T-helper 1 cell treated with Interleukin-12 subunit alpha and Interleukin-12 subunit beta and Interleukin-4 antibody, amounts not matched to agents 30 μg/mL and 1 μg/mL, for 36 hours (primary cell): ENCODE data around the gene BBLN.

Experiments
- H3K27ac Mint-ChIP-seq: one replicate; pipeline ENCODE4 v1.8.0; 2021; ENCODE audit warnings: mild to moderate bottlenecking, mixed read lengths
- H3K27me3 Mint-ChIP-seq: one replicate; pipeline ENCODE4 v1.8.0; 2021; ENCODE audit warnings: low read depth, mixed read lengths
- H3K36me3 Mint-ChIP-seq: one replicate; pipeline ENCODE4 v1.8.0; 2021; ENCODE audit warnings: low read depth, mixed read lengths
- H3K4me1 Mint-ChIP-seq: one replicate; pipeline ENCODE4 v1.8.0; 2021; ENCODE audit warnings: low read depth, mixed read lengths
- H3K4me3 Mint-ChIP-seq: one replicate; pipeline ENCODE4 v1.8.0; 2021; ENCODE audit warnings: mild to moderate bottlenecking, moderate library complexity, mixed read lengths
- H3K9me3 Mint-ChIP-seq: one replicate; pipeline ENCODE4 v1.8.0; 2021; ENCODE audit warnings: mixed read lengths

The BBLN gene

GRCh38 chr9:128162215-128163026 lies 2.4 kb downstream of the BBLN start:
- no peak overlapping the region for H3K27ac Mint-ChIP-seq
- H3K36me3 Mint-ChIP-seq, result peaks cover 12% of the 10 kb centered on the region
- H3K4me1 Mint-ChIP-seq, result peaks cover 15% of the 10 kb centered on the region
- H3K9me3 Mint-ChIP-seq, result no peaks in the 10 kb centered on the region
- H3K4me3 Mint-ChIP-seq, result peak overlapping the region; percentile 77
- no peaks in the 10 kb centered on the region for H3K27me3 Mint-ChIP-seq

- Mint-ChIP-seq H3K36me3 (peaks cover 12% of the 10 kb centered on the region), H3K4me3 (no peak overlapping the region), H3K27me3 (no peaks in the 10 kb centered on the region), H3K9me3 (no peaks in the 10 kb centered on the region), H3K4me1 (peaks cover 15% of the 10 kb centered on the region), H3K27ac (no peak overlapping the region)
Measured at GRCh38 chr9:128163027-128163515, 3.0 kb downstream of the BBLN start.

GRCh38 chr9:128163523-128164306 lies 3.6 kb downstream of the BBLN start:
- H3K4me1 Mint-ChIP-seq, result peaks cover 17% of the 10 kb centered on the region
- H3K9me3 Mint-ChIP-seq, result no peaks in the 10 kb centered on the region
- H3K4me3 Mint-ChIP-seq, result no peak overlapping the region
- no peaks in the 10 kb centered on the region for H3K27me3 Mint-ChIP-seq
- no peak overlapping the region for H3K27ac Mint-ChIP-seq
- H3K36me3 Mint-ChIP-seq, result peaks cover 15% of the 10 kb centered on the region

GRCh38 chr9:128164307-128164885 lies 4.3 kb downstream of the BBLN start:
- H3K36me3 Mint-ChIP-seq, result peaks cover 20% of the 10 kb centered on the region

GRCh38 chr9:128166169-128166568 lies 6.1 kb downstream of the BBLN start:
- Mint-ChIP-seq H3K4me1 (peaks cover 8% of the 10 kb centered on the region), H3K4me3 (no peak overlapping the region), H3K27me3 (no peaks in the 10 kb centered on the region), H3K36me3 (peaks cover 21% of the 10 kb centered on the region), H3K9me3 (no peaks in the 10 kb centered on the region), H3K27ac (no peak overlapping the region)

More at GRCh38 chr9:128164307-128164885, 4.3 kb downstream of the BBLN start:
- Mint-ChIP-seq H3K27me3 (no peaks in the 10 kb centered on the region), H3K4me3 (no peak overlapping the region), H3K4me1 (peaks cover 14% of the 10 kb centered on the region), H3K9me3 (no peaks in the 10 kb centered on the region), H3K27ac (no peak overlapping the region)

GRCh38 chr9:128167209-128167608 lies 7.1 kb downstream of the BBLN start:
- H3K36me3 Mint-ChIP-seq, result peaks cover 21% of the 10 kb centered on the region
- H3K27me3 Mint-ChIP-seq, result no peaks in the 10 kb centered on the region
- H3K4me1 Mint-ChIP-seq, result peaks cover 6% of the 10 kb centered on the region
- H3K27ac Mint-ChIP-seq, result no peak overlapping the region
- H3K9me3 Mint-ChIP-seq, result no peaks in the 10 kb centered on the region
- no peak overlapping the region for H3K4me3 Mint-ChIP-seq

- Mint-ChIP-seq H3K9me3 (no peaks in the 10 kb centered on the region), H3K27ac (no peak overlapping the region), H3K36me3 (peaks cover 21% of the 10 kb centered on the region)
Measured at GRCh38 chr9:128168731-128169308, 8.8 kb downstream of the BBLN start.

GRCh38 chr9:128169492-128169891 lies 9.4 kb downstream of the BBLN start:
- Mint-ChIP-seq H3K27me3 (no peaks in the 10 kb centered on the region), H3K9me3 (no peaks in the 10 kb centered on the region), H3K4me3 (no peak overlapping the region), H3K27ac (no peak overlapping the region), H3K36me3 (peaks cover 19% of the 10 kb centered on the region), H3K4me1 (peaks cover 2% of the 10 kb centered on the region)

More at GRCh38 chr9:128168731-128169308, 8.8 kb downstream of the BBLN start:
- Mint-ChIP-seq H3K4me1 (peaks cover 2% of the 10 kb centered on the region), H3K4me3 (no peak overlapping the region), H3K27me3 (no peaks in the 10 kb centered on the region)

- Mint-ChIP-seq H3K4me3 (no peak overlapping the region), H3K4me1 (peaks cover 2% of the 10 kb centered on the region), H3K36me3 (peaks cover 18% of the 10 kb centered on the region), H3K27me3 (no peaks in the 10 kb centered on the region), H3K27ac (no peak overlapping the region), H3K9me3 (no peaks in the 10 kb centered on the region)
Measured at GRCh38 chr9:128169925-128170324, 9.9 kb downstream of the BBLN start.

- H3K36me3 Mint-ChIP-seq, result peaks cover 29% of the 10 kb centered on the region
- no peaks in the 10 kb centered on the region for H3K27me3 Mint-ChIP-seq
- no peak overlapping the region for H3K27ac Mint-ChIP-seq
- H3K4me3 Mint-ChIP-seq, result no peak overlapping the region
- H3K4me1 Mint-ChIP-seq, result no peaks in the 10 kb centered on the region
- peaks cover 3% of the 10 kb centered on the region for H3K9me3 Mint-ChIP-seq
Measured at GRCh38 chr9:128174062-128174461, 14.0 kb downstream of the BBLN start.

- Mint-ChIP-seq H3K4me1 (no peaks in the 10 kb centered on the region), H3K27ac (no peak overlapping the region), H3K9me3 (peaks cover 4% of the 10 kb centered on the region), H3K4me3 (no peak overlapping the region), H3K36me3 (peaks cover 34% of the 10 kb centered on the region), H3K27me3 (no peaks in the 10 kb centered on the region)
Measured at GRCh38 chr9:128175102-128175563, 15.1 kb downstream of the BBLN start.

GRCh38 chr9:128175726-128176125 lies 15.7 kb downstream of the BBLN start:
- H3K4me3 Mint-ChIP-seq, result no peak overlapping the region
- no peak overlapping the region for H3K27ac Mint-ChIP-seq
- H3K27me3 Mint-ChIP-seq, result no peaks in the 10 kb centered on the region
- H3K9me3 Mint-ChIP-seq, result peaks cover 4% of the 10 kb centered on the region
- no peaks in the 10 kb centered on the region for H3K4me1 Mint-ChIP-seq
- peaks cover 40% of the 10 kb centered on the region for H3K36me3 Mint-ChIP-seq

- H3K27me3 Mint-ChIP-seq, result no peaks in the 10 kb centered on the region
- peaks cover 4% of the 10 kb centered on the region for H3K9me3 Mint-ChIP-seq
- peaks cover 53% of the 10 kb centered on the region for H3K36me3 Mint-ChIP-seq
- peaks cover under 1% of the 10 kb centered on the region for H3K4me1 Mint-ChIP-seq
- no peak overlapping the region for H3K4me3 Mint-ChIP-seq
- no peak overlapping the region for H3K27ac Mint-ChIP-seq
Measured at GRCh38 chr9:128178806-128179431, 18.9 kb downstream of the BBLN start.

GRCh38 chr9:128180001-128180400 lies 19.9 kb downstream of the BBLN start:
- H3K36me3 Mint-ChIP-seq, result peaks cover 53% of the 10 kb centered on the region
- no peaks in the 10 kb centered on the region for H3K27me3 Mint-ChIP-seq
- no peak overlapping the region for H3K4me3 Mint-ChIP-seq
- peaks cover 4% of the 10 kb centered on the region for H3K9me3 Mint-ChIP-seq
- H3K4me1 Mint-ChIP-seq, result peaks cover 2% of the 10 kb centered on the region
- no peak overlapping the region for H3K27ac Mint-ChIP-seq
